ENCODE measurements around the gene VPS8.

DNA sequence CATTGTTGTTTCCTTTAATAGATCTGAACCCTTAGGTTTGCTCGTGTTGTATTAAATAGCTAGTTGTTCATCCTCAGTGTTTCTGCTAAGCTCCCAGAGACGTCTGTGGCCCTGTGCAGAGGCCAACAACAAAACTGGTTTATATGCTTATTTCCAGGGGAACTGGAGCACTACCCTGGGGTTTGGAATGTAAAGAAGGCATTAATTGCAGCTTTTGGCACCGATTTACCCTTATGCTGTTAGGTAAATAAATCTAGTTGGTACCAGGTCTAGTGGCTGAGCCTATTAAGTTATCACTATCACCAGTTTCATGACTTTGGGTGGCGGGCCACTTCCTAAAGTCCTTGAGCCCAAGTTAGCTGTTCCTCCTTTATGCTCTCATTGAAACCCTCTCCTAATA lies 12.0 kb downstream of the VPS8 start:
- TF ChIP-seq YY1 (IDR thresholded peaks at IDR 0.05; ENCODE audit: borderline replicate concordance in 1 of 3, control insufficient read depth in 1 of 3, extremely low read depth in 1 of 3, insufficient read depth in 3 of 3, insufficient read length in 1 of 3, insufficient replicate concordance in 2 of 3, low read depth in 1 of 3, low read length in 2 of 3) (no peak), CEBPB (tag; IDR thresholded peaks at IDR 0.05) (no peak), STAT5B (CRISPR knock-in tag; IDR thresholded peaks at IDR 0.05) (no peak)
- TF ChIP-seq, protein P1, sequence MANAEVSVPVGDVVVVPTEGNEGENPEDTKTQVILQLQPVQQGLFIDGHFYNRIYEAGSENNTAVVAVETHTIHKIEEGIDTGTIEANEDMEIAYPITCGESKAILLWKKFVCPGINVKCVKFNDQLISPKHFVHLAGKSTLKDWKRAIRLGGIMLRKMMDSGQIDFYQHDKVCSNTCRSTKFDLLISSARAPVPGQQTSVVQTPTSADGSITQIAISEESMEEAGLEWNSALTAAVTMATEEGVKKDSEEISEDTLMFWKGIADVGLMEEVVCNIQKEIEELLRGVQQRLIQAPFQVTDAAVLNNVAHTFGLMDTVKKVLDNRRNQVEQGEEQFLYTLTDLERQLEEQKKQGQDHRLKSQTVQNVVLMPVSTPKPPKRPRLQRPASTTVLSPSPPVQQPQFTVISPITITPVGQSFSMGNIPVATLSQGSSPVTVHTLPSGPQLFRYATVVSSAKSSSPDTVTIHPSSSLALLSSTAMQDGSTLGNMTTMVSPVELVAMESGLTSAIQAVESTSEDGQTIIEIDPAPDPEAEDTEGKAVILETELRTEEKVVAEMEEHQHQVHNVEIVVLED (CRISPR knock-in tag; IDR thresholded peaks at IDR 0.05), result no peak
- TF ChIP-seq, protein P2, sequence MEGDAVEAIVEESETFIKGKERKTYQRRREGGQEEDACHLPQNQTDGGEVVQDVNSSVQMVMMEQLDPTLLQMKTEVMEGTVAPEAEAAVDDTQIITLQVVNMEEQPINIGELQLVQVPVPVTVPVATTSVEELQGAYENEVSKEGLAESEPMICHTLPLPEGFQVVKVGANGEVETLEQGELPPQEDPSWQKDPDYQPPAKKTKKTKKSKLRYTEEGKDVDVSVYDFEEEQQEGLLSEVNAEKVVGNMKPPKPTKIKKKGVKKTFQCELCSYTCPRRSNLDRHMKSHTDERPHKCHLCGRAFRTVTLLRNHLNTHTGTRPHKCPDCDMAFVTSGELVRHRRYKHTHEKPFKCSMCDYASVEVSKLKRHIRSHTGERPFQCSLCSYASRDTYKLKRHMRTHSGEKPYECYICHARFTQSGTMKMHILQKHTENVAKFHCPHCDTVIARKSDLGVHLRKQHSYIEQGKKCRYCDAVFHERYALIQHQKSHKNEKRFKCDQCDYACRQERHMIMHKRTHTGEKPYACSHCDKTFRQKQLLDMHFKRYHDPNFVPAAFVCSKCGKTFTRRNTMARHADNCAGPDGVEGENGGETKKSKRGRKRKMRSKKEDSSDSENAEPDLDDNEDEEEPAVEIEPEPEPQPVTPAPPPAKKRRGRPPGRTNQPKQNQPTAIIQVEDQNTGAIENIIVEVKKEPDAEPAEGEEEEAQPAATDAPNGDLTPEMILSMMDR (IDR thresholded peaks at IDR 0.05 in 2 of 3, conservative IDR thresholded peaks at IDR 0.05 in 1 of 3; ENCODE audit: insufficient read depth in 2 of 3, low read depth in 1 of 3, low read length in 3 of 3), result no peak

All from K562 (cell line).